Mesenchymal stem cell (in vitro differentiated cells and primary cell): Measurements from ENCODE around the gene MSRB3.
A peak's percentile ranks its signal among the peaks of the same experiment; 100 is the strongest.

Experiments used
- DNase-seq: peaks from one replicate; pipeline ENCODE4 v3.0.0-alpha.2; 2013
- H2AFZ ChIP-seq: one replicate; pipeline ENCODE4 v1.6.1; 2013; ENCODE audit warnings: low read depth, mild to moderate bottlenecking, control low read depth, inconsistent platforms, low read length, moderate library complexity
- H2AK5ac ChIP-seq: 2 replicates; pipeline ENCODE4 v1.6.1; 2013; ENCODE audit warnings: low read length, moderate library complexity, mild to moderate bottlenecking, inconsistent platforms; ENCODE audit not compliant: severe bottlenecking
- H2BK120ac ChIP-seq: one replicate; pipeline ENCODE4 v1.6.1; 2013; ENCODE audit warnings: low read depth, mild to moderate bottlenecking, inconsistent platforms, low read length, moderate library complexity
- H2BK12ac ChIP-seq, 2 experiments: one replicate each; pipeline ENCODE4 v1.6.1; 2013; ENCODE audit warnings: inconsistent platforms in 2 of 2, low read length in 2 of 2, mild to moderate bottlenecking in 2 of 2, moderate library complexity in 2 of 2, control low read depth in 1 of 2
- H2BK15ac ChIP-seq: one replicate; pipeline ENCODE4 v1.6.1; 2013; ENCODE audit warnings: mild to moderate bottlenecking, low read depth, inconsistent platforms; ENCODE audit not compliant: poor library complexity, severe bottlenecking
- H2BK5ac ChIP-seq: 2 replicates; pipeline ENCODE4 v1.6.1; 2013; ENCODE audit warnings: low read depth, mild to moderate bottlenecking, low read length, control low read depth, inconsistent platforms; ENCODE audit not compliant: poor library complexity, severe bottlenecking
- H3K14ac ChIP-seq, 2 experiments: one replicate each; pipeline ENCODE4 v1.6.1; 2013; ENCODE audit warnings: inconsistent platforms in 2 of 2, low read length in 2 of 2, control low read depth in 1 of 2, mild to moderate bottlenecking in 1 of 2, moderate library complexity in 1 of 2
- H3K18ac ChIP-seq, 2 experiments: one replicate each; pipeline ENCODE4 v1.6.1; 2013; ENCODE audit warnings: inconsistent platforms in 2 of 2, low read length in 2 of 2, control low read depth in 1 of 2, low read depth in 1 of 2, mild to moderate bottlenecking in 1 of 2
- H3K23ac ChIP-seq, 2 experiments: one replicate each; pipeline ENCODE4 v1.6.1; 2013; ENCODE audit warnings: inconsistent platforms in 2 of 2, low read length in 2 of 2, mild to moderate bottlenecking in 2 of 2, moderate library complexity in 2 of 2, control low read depth in 1 of 2
- H3K27ac ChIP-seq: 2 replicates; pipeline ENCODE4 v1.5.1; 2013; ENCODE audit warnings: mild to moderate bottlenecking, moderate library complexity, low read length, control low read depth, inconsistent platforms; ENCODE audit not compliant: poor library complexity, severe bottlenecking
- H3K27me3 ChIP-seq, 2 experiments: 2 replicates each; pipeline versions ENCODE4 v1.6.1 to v1.7.0; 2013; ENCODE audit warnings: low read length in 2 of 2, mild to moderate bottlenecking in 2 of 2, moderate library complexity in 2 of 2, control low read depth in 1 of 2, inconsistent platforms in 1 of 2; ENCODE audit not compliant: control insufficient read depth in 1 of 2, insufficient read depth in 1 of 2
- H3K36me3 ChIP-seq, 2 experiments: 2 replicates each; pipeline versions ENCODE4 v1.6.1 to v1.7.0; 2013; ENCODE audit warnings: low read length in 2 of 2, control low read depth in 1 of 2, inconsistent platforms in 1 of 2, low read depth in 1 of 2, mild to moderate bottlenecking in 1 of 2; ENCODE audit not compliant: insufficient read depth in 2 of 2, control insufficient read depth in 1 of 2
- H3K4ac ChIP-seq, 2 experiments: one replicate each; pipeline ENCODE4 v1.6.1; 2013; ENCODE audit warnings: inconsistent platforms in 2 of 2, low read length in 2 of 2, mild to moderate bottlenecking in 2 of 2, moderate library complexity in 2 of 2, control low read depth in 1 of 2, low read depth in 1 of 2
- H3K4me1 ChIP-seq: 2 replicates; pipeline ENCODE4 v1.6.1; 2013; ENCODE audit warnings: low read depth, low read length, control low read depth; ENCODE audit not compliant: control insufficient read depth, insufficient read depth
- H3K4me2 ChIP-seq: 2 replicates; pipeline ENCODE4 v1.6.1; 2013; ENCODE audit warnings: low read length, mild to moderate bottlenecking, inconsistent platforms; ENCODE audit not compliant: poor library complexity, severe bottlenecking
- H3K4me3 ChIP-seq, 2 experiments: 2 replicates each; pipeline versions ENCODE4 v1.5.1 to v1.7.0; 2013; ENCODE audit warnings: low read length in 2 of 2, mild to moderate bottlenecking in 2 of 2, control low read depth in 1 of 2, low read depth in 1 of 2; ENCODE audit not compliant: insufficient read depth in 1 of 2
- H3K79me1 ChIP-seq: replicated peaks from 2 replicates; pipeline ENCODE4 v1.6.1; 2013; ENCODE audit warnings: mild to moderate bottlenecking, control low read depth, low read length, inconsistent platforms; ENCODE audit not compliant: poor library complexity, severe bottlenecking
- H3K9ac ChIP-seq: 2 replicates; pipeline ENCODE4 v1.7.0; 2013; ENCODE audit warnings: mild to moderate bottlenecking, low read length, moderate library complexity
- H3K9me3 ChIP-seq: 2 replicates; pipeline ENCODE4 v1.7.0; 2013; ENCODE audit warnings: mild to moderate bottlenecking, low read length; ENCODE audit not compliant: control insufficient read depth
- H4K8ac ChIP-seq: one replicate; pipeline ENCODE4 v1.6.1; 2013; ENCODE audit warnings: inconsistent platforms, mild to moderate bottlenecking, low read length, moderate library complexity
- H4K91ac ChIP-seq: one replicate; pipeline ENCODE4 v1.6.1; 2013; ENCODE audit warnings: mild to moderate bottlenecking, low read length, inconsistent platforms
- WGBS: methylation state at CpG from one replicate; pipeline ENCODE4 v1.1.7; 2013; ENCODE audit warnings: mixed read lengths; 5-methylcytosine and 5-hydroxymethylcytosine counted together

MSRB3 gene

GRCh38 chr12:65238609-65239008 lies 39.9 kb upstream of the MSRB3 start:
- H3K4me2 ChIP-seq = no peak overlapping the region
- H4K91ac ChIP-seq = no peak overlapping the region
- no peak overlapping the region for H3K23ac ChIP-seq
- no peaks in the 10 kb centered on the region for H3K27me3 ChIP-seq
- H3K9ac ChIP-seq = no peak overlapping the region
- H3K18ac ChIP-seq = no peak overlapping the region
- no peak overlapping the region for H3K27ac ChIP-seq
- H2BK120ac ChIP-seq = no peak overlapping the region
- H3K14ac ChIP-seq = no peak overlapping the region
- H4K8ac ChIP-seq = no peak overlapping the region
- H2AK5ac ChIP-seq = no peak overlapping the region
- no peak for DNase-seq
- H2BK12ac ChIP-seq = no peak overlapping the region
- H2BK5ac ChIP-seq = no peak overlapping the region
- H3K4me3 ChIP-seq = no peak overlapping the region
- peaks cover 0 to 38% of the 10 kb centered on the region in 2 experiments for H3K36me3 ChIP-seq
- H3K9me3 ChIP-seq = no peaks in the 10 kb centered on the region
- no peak overlapping the region for H2BK15ac ChIP-seq
- no peak overlapping the region for H3K4ac ChIP-seq
- H2AFZ ChIP-seq = no peak overlapping the region
- peaks cover 9% of the 10 kb centered on the region for H3K79me1 ChIP-seq
- H3K4me1 ChIP-seq = no peaks in the 10 kb centered on the region
- WGBS = 95% methylated on average over 3 of the region's 3 CpGs

- Histone ChIP-seq H3K23ac (no peak overlapping the region), H2AFZ (no peak overlapping the region), H3K4me1 (no peaks in the 10 kb centered on the region), H2BK12ac (no peak overlapping the region), H4K8ac (no peak overlapping the region), H3K4ac (no peak overlapping the region), H2AK5ac (no peak overlapping the region), H3K36me3 (peaks cover 3 to 43% of the 10 kb centered on the region in 2 experiments), H3K27ac (no peak overlapping the region), H3K18ac (no peak overlapping the region), H3K4me2 (no peak overlapping the region), H3K79me1 (no peaks in the 10 kb centered on the region), H4K91ac (no peak overlapping the region), H2BK15ac (no peak overlapping the region), H3K4me3 (no peak overlapping the region), H3K27me3 (no peaks in the 10 kb centered on the region), H3K9ac (no peak overlapping the region), H2BK5ac (no peak overlapping the region), H3K14ac (no peak overlapping the region), H2BK120ac (no peak overlapping the region), H3K9me3 (no peaks in the 10 kb centered on the region)
- peak; percentile 3 for DNase-seq
- WGBS = 100% methylated on average over 2 of the region's 2 CpGs
Observed at GRCh38 chr12:65248656-65249633, 29.5 kb upstream of the MSRB3 start.

- Histone ChIP-seq H2BK12ac (no peak overlapping the region), H3K4me3 (no peak overlapping the region), H3K27me3 (no peaks in the 10 kb centered on the region), H2BK15ac (no peak overlapping the region), H3K18ac (no peak overlapping the region), H3K23ac (no peak overlapping the region), H2AFZ (no peak overlapping the region), H3K4ac (no peak overlapping the region), H3K36me3 (peaks cover 0 to 15% of the 10 kb centered on the region in 2 experiments), H2BK120ac (no peak overlapping the region), H3K4me1 (no peaks in the 10 kb centered on the region), H3K9ac (no peak overlapping the region), H3K79me1 (no peaks in the 10 kb centered on the region), H4K91ac (no peak overlapping the region), H3K27ac (no peak overlapping the region), H4K8ac (no peak overlapping the region), H3K4me2 (no peak overlapping the region), H3K14ac (no peak overlapping the region), H2AK5ac (no peak overlapping the region), H3K9me3 (no peaks in the 10 kb centered on the region), H2BK5ac (no peak overlapping the region)
- DNase-seq = no peak
- WGBS = 71% methylated on average over 1 of the region's 1 CpG
Observed at GRCh38 chr12:65252515-65252914, 26.0 kb upstream of the MSRB3 start.

GRCh38 chr12:65257986-65258385 lies 20.5 kb upstream of the MSRB3 start:
- Histone ChIP-seq H2BK5ac (no peak overlapping the region), H3K23ac (no peak overlapping the region)

More at GRCh38 chr12:65257986-65258385, 20.5 kb upstream of the MSRB3 start:
- Histone ChIP-seq H3K9me3 (no peaks in the 10 kb centered on the region), H3K27me3 (no peaks in the 10 kb centered on the region), H3K14ac (no peak overlapping the region), H2BK120ac (no peak overlapping the region), H3K18ac (no peak overlapping the region), H3K27ac (no peak overlapping the region), H2BK12ac (no peak overlapping the region), H3K4me2 (no peak overlapping the region), H3K4ac (no peak overlapping the region), H3K9ac (no peak overlapping the region), H4K91ac (no peak overlapping the region), H3K36me3 (no peaks in the 10 kb centered on the region), H3K4me3 (no peak overlapping the region), H2BK15ac (no peak overlapping the region), H3K79me1 (no peaks in the 10 kb centered on the region), H4K8ac (no peak overlapping the region), H3K4me1 (no peaks in the 10 kb centered on the region), H2AK5ac (no peak overlapping the region), H2AFZ (no peak overlapping the region)
- DNase-seq = no peak
